ENCODE results near the gene SPRR2G.
"Not testable (repeated sequence)": the region's sequence is repeated elsewhere in the genome, so short reads cannot be mapped to it uniquely, and the experiment has no call there.

SPRR2G gene

GRCh38 chr1:153150846-153151245 lies at the start of gene SPRR2G:
Gene SPRR2G (minus strand): TSS chr1:153150890. CDS start chr1:153150110, 780 bp downstream.
- no peak within 1 kb of the TSS for H3K4me3 ChIP-seq (ENCODE audit: low read depth, low read length)
- DNase-seq (ENCODE audit: low read depth) = no peak

- DNase-seq (ENCODE audit: low read depth) = no peak
- no peak overlapping the region for H3K4me3 ChIP-seq (ENCODE audit: low read depth, low read length)
Measured at GRCh38 chr1:153195216-153195615, 44.5 kb upstream of the SPRR2G start.

- no peak overlapping the region for H3K4me3 ChIP-seq (ENCODE audit: low read depth, low read length)
- DNase-seq (ENCODE audit: low read depth) = no peak
Measured at GRCh38 chr1:153194331-153195050, 43.8 kb upstream of the SPRR2G start.

- DNase-seq (ENCODE audit: low read depth) = no peak
- no peak overlapping the region for H3K4me3 ChIP-seq (ENCODE audit: low read depth, low read length)
Measured at GRCh38 chr1:153192697-153193096, 42.0 kb upstream of the SPRR2G start.

- no peak overlapping the region for H3K4me3 ChIP-seq (ENCODE audit: low read depth, low read length)
- no peak for DNase-seq (ENCODE audit: low read depth)
Measured at GRCh38 chr1:153190373-153190772, 39.7 kb upstream of the SPRR2G start.

- DNase-seq (ENCODE audit: low read depth); H3K4me3 ChIP-seq (ENCODE audit: low read depth, low read length): not testable (repeated sequence)
Measured at GRCh38 chr1:153188301-153188700, 37.6 kb upstream of the SPRR2G start.

- no peak for DNase-seq (ENCODE audit: low read depth)
- no peak overlapping the region for H3K4me3 ChIP-seq (ENCODE audit: low read depth, low read length)
Measured at GRCh38 chr1:153180556-153180955, 29.9 kb upstream of the SPRR2G start.

- no peak overlapping the region for H3K4me3 ChIP-seq (ENCODE audit: low read depth, low read length)
- DNase-seq (ENCODE audit: low read depth) = no peak
Measured at GRCh38 chr1:153178922-153179321, 28.2 kb upstream of the SPRR2G start.

GRCh38 chr1:153174624-153175023 lies 23.9 kb upstream of the SPRR2G start:
- no peak for DNase-seq (ENCODE audit: low read depth)
- H3K4me3 ChIP-seq (ENCODE audit: low read depth, low read length) = no peak overlapping the region

GRCh38 chr1:153168686-153169085 lies 18.0 kb upstream of the SPRR2G start:
- no peak overlapping the region for H3K4me3 ChIP-seq (ENCODE audit: low read depth, low read length)
- DNase-seq (ENCODE audit: low read depth) = no peak

GRCh38 chr1:153155541-153155940 lies 4.9 kb upstream of the SPRR2G start:
- no peak for DNase-seq (ENCODE audit: low read depth)
- H3K4me3 ChIP-seq (ENCODE audit: low read depth, low read length) = no peak overlapping the region

- DNase-seq (ENCODE audit: low read depth) = no peak
Measured at GRCh38 chr1:153152481-153152880, 1.8 kb upstream of the SPRR2G start.

GRCh38 chr1:153141377-153141776 lies 9.3 kb downstream of the SPRR2G start:
- DNase-seq (ENCODE audit: low read depth) = no peak
- H3K4me3 ChIP-seq (ENCODE audit: low read depth, low read length) = no peak overlapping the region

More at GRCh38 chr1:153152481-153152880, 1.8 kb upstream of the SPRR2G start:
- H3K4me3 ChIP-seq (ENCODE audit: low read depth, low read length) = no peak overlapping the region

- DNase-seq (ENCODE audit: low read depth) = no peak
Measured at GRCh38 chr1:153140484-153140883, 10.2 kb downstream of the SPRR2G start.

GRCh38 chr1:153133743-153134142 lies 16.9 kb downstream of the SPRR2G start:
- no peak overlapping the region for H3K4me3 ChIP-seq (ENCODE audit: low read depth, low read length)
- no peak for DNase-seq (ENCODE audit: low read depth)

More at GRCh38 chr1:153140484-153140883, 10.2 kb downstream of the SPRR2G start:
- no peak overlapping the region for H3K4me3 ChIP-seq (ENCODE audit: low read depth, low read length)

- no peak for DNase-seq (ENCODE audit: low read depth)
- no peak overlapping the region for H3K4me3 ChIP-seq (ENCODE audit: low read depth, low read length)
Measured at GRCh38 chr1:153133267-153133666, 17.4 kb downstream of the SPRR2G start.

- not testable (repeated sequence) for DNase-seq (ENCODE audit: low read depth); H3K4me3 ChIP-seq (ENCODE audit: low read depth, low read length)
Measured at GRCh38 chr1:153128688-153129087, 22.0 kb downstream of the SPRR2G start.

GRCh38 chr1:153127296-153127695 lies 23.4 kb downstream of the SPRR2G start:
- DNase-seq (ENCODE audit: low read depth) = no peak
- H3K4me3 ChIP-seq (ENCODE audit: low read depth, low read length) = no peak overlapping the region

GRCh38 chr1:153125536-153125935 lies 25.2 kb downstream of the SPRR2G start:
- no peak overlapping the region for H3K4me3 ChIP-seq (ENCODE audit: low read depth, low read length)
- DNase-seq (ENCODE audit: low read depth) = no peak

- not testable (repeated sequence) for H3K4me3 ChIP-seq (ENCODE audit: low read depth, low read length); DNase-seq (ENCODE audit: low read depth)
Measured at GRCh38 chr1:153123793-153124192, 26.9 kb downstream of the SPRR2G start.

GRCh38 chr1:153122831-153123421 lies 27.8 kb downstream of the SPRR2G start:
- H3K4me3 ChIP-seq (ENCODE audit: low read depth, low read length) = no peak overlapping the region
- no peak for DNase-seq (ENCODE audit: low read depth)

Data from skeletal muscle cell (primary cell).